Measurements from ENCODE around the gene UTP3.
"Not testable (repeated sequence)": the region's sequence is repeated elsewhere in the genome, so short reads cannot be mapped to it uniquely, and the experiment has no call there.

- not testable (repeated sequence) for TF ChIP-seq CTCF, POLR2A (IDR thresholded peaks at IDR 0.05)
Observed at GRCh38 chr4:70661309-70661922, 26.9 kb upstream of the UTP3 start.

Measured in adrenal gland (tissue), 5 donors.